ENCODE data around the gene NDUFAF8. TPM values are rescaled to one million over a fixed set of nuclear protein-coding genes. Genes with fewer than 3 reads are reported as not detected.

Gene NDUFAF8
- total RNA-seq, 1 donor from 2014 or later = 61.5 TPM

DNA sequence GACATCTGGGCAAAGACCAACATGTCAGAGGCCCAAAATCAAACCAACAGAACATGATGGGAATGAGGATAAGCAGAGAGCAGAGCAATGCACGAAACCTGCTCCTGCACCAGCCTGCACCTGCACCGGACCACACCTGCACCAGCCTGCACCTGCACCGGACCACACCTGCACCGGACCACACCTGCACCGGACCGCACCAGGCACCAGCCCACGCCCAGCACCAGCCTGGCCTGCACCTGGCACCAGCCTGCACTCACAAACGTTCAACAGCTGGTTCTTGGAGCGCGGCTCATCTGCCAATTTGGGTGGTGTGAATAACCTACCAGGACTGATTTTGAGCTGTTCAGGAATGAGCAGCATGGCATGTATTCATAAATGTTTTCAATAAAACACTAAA, 34.5 kb upstream of the NDUFAF8 start:
- intact Hi-C loops (cut with micrococcal nuclease) = no loop called here
- no peak for DNase-seq
- Histone ChIP-seq H3K9me3 (replicated peaks) (no peaks in the 10 kb centered on the region), H3K36me3 (peaks cover 6% of the 10 kb centered on the region), H3K27ac (replicated peaks) (no peak overlapping the region), H3K27me3 (ENCODE audit: low read depth) (no peaks in the 10 kb centered on the region), H3K4me3 (no peak overlapping the region), H3K4me1 (peaks cover 3% of the 10 kb centered on the region)
- TF ChIP-seq, protein P1, sequence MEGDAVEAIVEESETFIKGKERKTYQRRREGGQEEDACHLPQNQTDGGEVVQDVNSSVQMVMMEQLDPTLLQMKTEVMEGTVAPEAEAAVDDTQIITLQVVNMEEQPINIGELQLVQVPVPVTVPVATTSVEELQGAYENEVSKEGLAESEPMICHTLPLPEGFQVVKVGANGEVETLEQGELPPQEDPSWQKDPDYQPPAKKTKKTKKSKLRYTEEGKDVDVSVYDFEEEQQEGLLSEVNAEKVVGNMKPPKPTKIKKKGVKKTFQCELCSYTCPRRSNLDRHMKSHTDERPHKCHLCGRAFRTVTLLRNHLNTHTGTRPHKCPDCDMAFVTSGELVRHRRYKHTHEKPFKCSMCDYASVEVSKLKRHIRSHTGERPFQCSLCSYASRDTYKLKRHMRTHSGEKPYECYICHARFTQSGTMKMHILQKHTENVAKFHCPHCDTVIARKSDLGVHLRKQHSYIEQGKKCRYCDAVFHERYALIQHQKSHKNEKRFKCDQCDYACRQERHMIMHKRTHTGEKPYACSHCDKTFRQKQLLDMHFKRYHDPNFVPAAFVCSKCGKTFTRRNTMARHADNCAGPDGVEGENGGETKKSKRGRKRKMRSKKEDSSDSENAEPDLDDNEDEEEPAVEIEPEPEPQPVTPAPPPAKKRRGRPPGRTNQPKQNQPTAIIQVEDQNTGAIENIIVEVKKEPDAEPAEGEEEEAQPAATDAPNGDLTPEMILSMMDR (IDR thresholded peaks at IDR 0.05; ENCODE audit: borderline replicate concordance) = no peak

DNA sequence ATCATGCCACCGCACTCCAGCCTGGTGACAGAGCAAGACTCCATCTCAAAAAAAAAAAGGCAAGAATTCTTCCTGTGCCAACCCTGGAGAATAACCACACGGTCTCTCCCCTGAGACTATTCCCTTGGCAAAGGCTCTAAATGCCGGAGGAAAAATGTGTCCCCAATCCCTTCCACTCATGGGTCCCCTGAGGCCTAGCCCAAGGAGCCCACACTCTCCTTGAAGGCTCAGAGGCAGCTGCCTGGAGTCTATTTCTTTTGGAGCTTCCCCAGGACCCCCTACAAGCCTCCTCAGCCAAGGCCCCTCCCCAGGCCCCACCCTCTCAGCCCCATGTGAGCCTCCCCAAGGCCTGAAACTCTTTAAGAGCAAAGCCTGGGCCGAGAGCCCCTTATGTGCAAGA, 33.0 kb upstream of the NDUFAF8 start:
- Histone ChIP-seq H3K27ac (replicated peaks) (no peak overlapping the region), H3K36me3 (peaks cover 6% of the 10 kb centered on the region), H3K27me3 (ENCODE audit: low read depth) (no peaks in the 10 kb centered on the region), H3K4me3 (no peak overlapping the region), H3K4me1 (no peaks in the 10 kb centered on the region), H3K9me3 (replicated peaks) (no peaks in the 10 kb centered on the region)
- no peak for DNase-seq
- intact Hi-C loops (cut with micrococcal nuclease) = no loop called here
- TF ChIP-seq, protein P1 (IDR thresholded peaks at IDR 0.05; ENCODE audit: borderline replicate concordance) = no peak

DNA sequence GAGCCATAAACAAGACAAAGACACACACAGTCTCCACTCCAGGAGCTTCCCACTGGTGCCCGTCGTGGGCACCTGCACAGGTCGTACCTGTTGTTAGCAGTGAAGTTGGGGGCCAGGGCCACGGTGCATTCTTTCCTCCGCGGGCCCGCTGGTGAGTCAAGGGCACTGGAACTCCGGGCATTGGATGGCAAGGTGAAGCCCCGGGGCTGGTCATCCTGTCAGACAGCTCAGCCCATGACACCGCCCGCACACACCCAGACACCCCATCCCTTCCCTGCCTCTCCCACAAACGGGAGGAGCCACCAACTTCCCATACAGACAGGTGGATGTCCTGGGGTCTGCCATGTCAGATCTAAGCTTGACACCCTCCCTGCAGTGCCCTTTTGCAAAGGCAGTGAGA, 32.5 kb upstream of the NDUFAF8 start:
- intact Hi-C loops (cut with micrococcal nuclease) = no loop called here
- TF ChIP-seq, protein P1 (IDR thresholded peaks at IDR 0.05; ENCODE audit: borderline replicate concordance) = no peak
- Histone ChIP-seq H3K9me3 (replicated peaks) (no peaks in the 10 kb centered on the region), H3K27ac (replicated peaks) (no peak overlapping the region), H3K4me1 (no peaks in the 10 kb centered on the region), H3K36me3 (peaks cover 6% of the 10 kb centered on the region), H3K27me3 (ENCODE audit: low read depth) (no peaks in the 10 kb centered on the region), H3K4me3 (no peak overlapping the region)
- DNase-seq = no peak

DNA sequence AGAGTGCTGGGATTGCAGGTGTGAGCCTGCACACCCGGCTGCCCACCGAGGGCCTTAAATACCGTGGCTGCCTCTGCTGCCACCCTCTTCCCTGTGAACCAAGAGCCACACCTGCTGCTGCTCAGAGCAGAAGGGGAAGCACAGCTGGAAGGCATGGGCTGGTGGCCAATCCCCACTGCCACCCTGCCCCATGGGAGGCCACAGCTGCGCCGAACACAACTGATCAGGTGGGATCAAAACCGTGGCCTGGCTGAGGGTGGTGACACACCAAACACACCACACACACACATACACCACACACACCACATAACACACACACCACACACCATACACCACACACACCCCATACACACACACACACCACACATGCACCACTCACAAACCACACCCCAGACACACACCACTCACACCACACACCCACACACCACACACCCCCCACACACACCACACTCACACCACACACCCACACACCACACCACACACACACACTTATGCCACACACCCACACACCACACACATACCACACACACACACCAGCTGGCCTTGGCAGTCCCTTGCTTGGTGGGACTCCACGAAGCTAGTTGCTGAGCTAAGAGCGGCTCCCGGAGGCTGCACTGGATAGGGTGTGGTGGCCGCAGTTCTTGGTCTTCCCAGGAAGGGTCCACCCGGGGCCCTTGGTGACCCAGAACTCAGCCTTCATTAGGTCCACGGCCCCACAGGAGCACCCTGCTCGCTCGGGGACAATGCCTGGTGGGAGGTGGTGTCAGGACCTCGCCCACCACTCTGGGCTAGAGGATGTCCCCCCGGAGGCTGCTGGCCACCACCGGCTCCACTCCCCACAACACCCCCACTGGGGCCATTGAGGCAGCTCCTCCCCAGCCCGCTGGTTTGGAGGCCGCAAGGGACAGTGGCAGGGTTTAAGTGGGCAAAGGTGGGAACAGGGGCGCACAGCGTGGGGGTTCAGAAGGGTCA, 31.2 kb upstream of the NDUFAF8 start:
- TF ChIP-seq, protein P1 (IDR thresholded peaks at IDR 0.05; ENCODE audit: borderline replicate concordance) = no peak
- H3K36me3 ChIP-seq = peaks cover 6% of the 10 kb centered on the region
- intact Hi-C loops (cut with micrococcal nuclease) = no loop called here
- no peak overlapping the region for H3K4me3 ChIP-seq
- H3K27ac ChIP-seq (replicated peaks) = no peak overlapping the region
- no peaks in the 10 kb centered on the region for H3K9me3 ChIP-seq (replicated peaks)
- H3K27me3 ChIP-seq (ENCODE audit: low read depth) = no peaks in the 10 kb centered on the region
- DNase-seq = no peak
- no peaks in the 10 kb centered on the region for H3K4me1 ChIP-seq

DNA sequence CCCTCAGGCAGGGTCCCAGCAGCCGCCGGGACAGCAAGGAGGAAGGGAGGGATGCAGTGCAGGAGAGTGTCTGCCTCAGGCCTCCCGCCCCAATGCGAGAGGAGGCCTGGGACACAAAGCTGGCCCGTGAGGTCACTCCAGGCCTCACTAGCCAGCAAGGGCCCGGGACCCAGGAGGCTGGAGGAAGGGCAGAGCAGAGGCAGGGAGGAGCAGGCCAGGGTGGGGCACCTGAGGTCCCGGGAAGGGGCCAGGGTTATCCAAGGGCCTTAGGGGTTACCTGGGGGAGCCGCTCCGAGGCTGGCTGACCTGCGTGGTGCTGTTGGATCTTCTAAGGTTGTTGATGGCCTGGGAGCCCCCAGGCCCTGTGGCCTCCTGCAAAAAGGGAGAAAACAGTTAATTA, 30.5 kb upstream of the NDUFAF8 start:
- H3K4me3 ChIP-seq = no peak overlapping the region
- no peak overlapping the region for H3K27ac ChIP-seq (replicated peaks)
- no peaks in the 10 kb centered on the region for H3K9me3 ChIP-seq (replicated peaks)
- TF ChIP-seq, protein P1 (IDR thresholded peaks at IDR 0.05; ENCODE audit: borderline replicate concordance) = no peak
- no peaks in the 10 kb centered on the region for H3K4me1 ChIP-seq
- peaks cover 6% of the 10 kb centered on the region for H3K36me3 ChIP-seq
- no peaks in the 10 kb centered on the region for H3K27me3 ChIP-seq (ENCODE audit: low read depth)
- no peak for DNase-seq
- intact Hi-C loops (cut with micrococcal nuclease) = no loop called here

Measured in left ventricle myocardium inferior (tissue), 1 donor.